OCI-M2 (cell line): ENCODE data around the gene CD8B.

Experiments used
- DNase-seq: peaks from one replicate; lab custom pipeline; 2025; ENCODE audit not compliant: unreplicated experiment; lab: John Stamatoyannopoulos, UW

The CD8B gene

DNA sequence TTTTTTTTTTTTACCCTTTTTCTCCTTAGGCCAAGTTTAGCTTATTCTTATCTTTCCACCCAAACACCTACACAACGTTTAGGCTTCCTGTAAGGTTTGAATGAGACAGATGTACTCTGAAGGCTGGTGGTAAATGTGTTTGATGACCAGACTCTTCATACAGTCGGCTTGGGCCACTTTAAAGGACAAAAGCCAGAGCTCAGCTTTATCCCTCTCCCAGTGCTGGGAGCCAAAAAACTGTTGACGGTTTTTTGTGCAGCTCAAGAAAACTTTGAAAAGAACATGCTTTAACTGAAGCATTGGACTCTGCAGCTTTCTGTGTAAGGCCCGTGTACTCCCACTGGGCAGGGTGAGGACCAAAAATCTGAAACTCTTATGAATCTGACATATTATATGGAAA is 86.3 kb downstream of the CD8B start:
- no peak for DNase-seq

DNA sequence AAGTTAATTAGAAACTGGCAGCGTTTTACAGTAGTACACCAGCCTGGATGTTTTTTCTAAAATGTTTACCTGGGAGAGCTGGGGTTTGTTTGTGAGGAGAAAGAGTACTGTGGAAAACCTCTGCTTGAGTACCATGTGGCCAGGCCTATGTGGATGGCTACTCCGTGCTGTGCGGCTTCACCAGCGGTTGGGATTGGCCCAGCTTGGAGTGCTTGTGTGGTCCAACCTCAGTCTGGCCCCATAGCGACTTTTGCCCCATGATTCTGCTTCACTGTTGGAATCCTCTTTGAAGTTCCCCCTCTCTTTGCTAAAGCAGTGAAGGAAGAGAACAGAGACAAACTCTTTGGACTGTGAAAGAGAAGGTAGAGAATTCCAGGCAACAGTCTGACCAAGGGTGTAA is 86.8 kb downstream of the CD8B start:
- DNase-seq, result no peak

DNA sequence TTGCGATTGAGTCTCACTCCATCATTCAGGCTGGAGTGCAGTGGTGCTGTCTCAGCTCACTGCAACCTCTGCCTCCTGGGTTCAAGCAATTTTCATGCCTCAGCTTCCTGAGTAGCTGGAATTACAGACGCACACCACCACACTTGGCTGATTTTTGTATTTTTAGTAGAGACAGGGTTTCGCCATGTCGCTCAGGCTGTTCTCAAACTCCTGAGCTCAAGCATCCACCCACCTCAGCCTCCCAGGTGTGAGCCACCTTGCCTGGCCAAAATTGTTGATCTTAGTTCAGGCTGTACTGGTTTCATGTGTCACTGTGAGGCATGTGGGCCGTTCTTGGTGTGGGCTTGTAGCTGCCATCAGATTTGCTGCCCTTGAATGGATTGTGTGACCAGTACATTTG is 89.1 kb downstream of the CD8B start:
- no peak for DNase-seq

DNA sequence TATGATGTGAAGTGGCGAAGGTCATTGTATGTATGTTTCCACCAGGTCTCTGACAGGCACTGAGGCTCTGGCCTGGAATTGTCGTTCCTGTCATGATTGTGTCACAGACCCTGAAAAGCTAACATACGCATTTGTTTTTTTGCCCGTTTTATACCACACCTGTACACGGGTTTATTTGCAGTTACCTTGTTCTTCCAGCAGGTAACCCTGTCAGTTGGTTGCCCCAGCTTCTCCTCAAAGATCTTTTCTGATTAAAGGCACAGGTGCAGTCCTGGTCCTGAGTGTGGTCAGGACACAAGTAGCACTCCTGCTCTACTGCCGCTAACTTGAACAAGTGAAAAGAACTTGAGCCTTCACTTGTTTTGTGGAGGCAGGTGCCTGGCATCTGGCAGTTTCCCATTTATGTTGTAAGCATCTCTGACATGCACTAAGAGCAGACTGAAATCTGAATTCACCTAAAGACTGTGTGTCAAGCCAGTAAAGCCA is 90.8 kb downstream of the CD8B start:
- no peak for DNase-seq

DNA sequence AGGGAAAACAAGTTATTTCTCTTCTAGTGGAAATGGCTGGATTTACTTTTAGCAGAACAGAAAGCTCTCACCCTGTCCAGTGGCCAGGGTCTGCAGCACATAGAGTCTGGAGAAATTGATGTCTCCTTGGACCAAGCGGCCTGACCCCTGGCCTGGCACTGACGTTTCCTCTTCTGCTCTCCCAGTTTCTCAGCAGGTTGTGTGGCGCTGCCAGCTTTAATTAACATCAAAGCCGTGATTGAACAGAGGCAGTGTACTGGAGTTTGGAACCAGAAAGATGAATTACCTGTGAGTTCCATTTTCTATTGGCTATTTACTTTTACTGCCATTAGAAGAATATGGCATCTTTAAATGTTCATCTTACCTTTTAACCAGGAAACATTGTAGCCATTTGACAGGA is 91.8 kb downstream of the CD8B start:
- DNase-seq, result no peak

DNA sequence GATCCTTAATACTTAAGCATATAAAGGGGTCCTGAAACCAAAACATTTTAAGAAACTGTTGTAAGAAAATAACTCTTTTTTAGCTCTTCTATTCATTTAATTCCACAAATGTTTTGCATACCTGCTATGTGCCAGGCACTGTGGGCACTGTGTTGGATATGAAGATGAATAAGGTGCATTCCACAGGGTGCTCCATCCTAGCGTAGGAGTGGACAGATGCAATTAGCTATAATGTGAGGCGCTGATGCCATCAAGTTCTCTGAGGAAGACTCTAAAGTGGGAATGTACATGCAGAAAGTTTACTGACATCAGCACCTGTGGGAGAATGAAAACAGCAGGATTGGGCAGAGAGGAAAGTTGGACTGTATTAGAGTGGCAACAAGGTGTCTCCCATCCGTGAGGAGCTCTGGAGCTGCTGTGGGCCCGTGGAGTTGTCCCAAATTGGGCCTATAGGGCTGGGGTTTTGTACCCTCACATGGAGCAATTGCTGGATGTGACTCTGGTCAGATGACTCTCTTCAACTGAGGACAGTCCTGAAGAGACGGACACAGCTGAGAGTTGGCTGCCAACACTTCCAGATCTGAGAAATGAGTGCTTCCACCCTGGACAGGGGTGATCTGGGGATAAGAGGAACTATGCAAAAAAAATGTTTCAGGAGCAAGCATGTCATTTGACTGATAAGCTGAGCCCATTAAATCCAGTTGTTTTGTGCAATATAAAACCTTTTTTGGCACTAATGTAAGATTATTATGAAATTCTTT is 93.3 kb downstream of the CD8B start:
- no peak for DNase-seq
